Measurements from ENCODE around the gene SPDL1. TPM values are rescaled to one million over a fixed set of nuclear protein-coding genes. Genes with fewer than 3 reads are reported as not detected.

The SPDL1 gene
- total and polyA plus RNA-seq, 2 of the 4 experiments (the other 2 are of a cell fraction): 18.8 to 29.4 TPM

GRCh38 chr5:169595172-169595820 is 11.7 kb downstream of the SPDL1 start (continued):
- TF ChIP-seq ELK1 (IDR thresholded peaks at IDR 0.05; ENCODE audit: borderline replicate concordance, low read depth, low read length) (no peak), CEBPB (IDR thresholded peaks at IDR 0.05; ENCODE audit: low read depth, low read length) (no peak), NFE2L2 (IDR thresholded peaks at IDR 0.05; ENCODE audit: low read depth, low read length) (no peak)

- dilution Hi-C loops (cut with HindIII; ENCODE audit: low sequenced_read_pairs, unreplicated experiment): no loop called here
- CTCF ChIA-PET: no interaction called here
- Histone ChIP-seq H4K5ac (ENCODE audit: low read depth, low read length) (no peak overlapping the region), H3K14ac (replicated peaks; ENCODE audit: low read depth, low read length) (no peak overlapping the region), H2BK5ac (ENCODE audit: low read depth, low read length, poor library complexity, severe bottlenecking) (peak overlapping the region; percentile 41), H3K4me2 (ENCODE audit: low read depth, low read length) (no peak overlapping the region), H2BK15ac (ENCODE audit: low read depth, low read length) (no peak overlapping the region), H3K9me3 (ENCODE audit: control insufficient read depth, insufficient read depth, low read length) (no peaks in the 10 kb centered on the region), H2BK120ac (ENCODE audit: low read depth, low read length) (no peak overlapping the region), H4K20me1 (ENCODE audit: insufficient read depth, low read length) (no peaks in the 10 kb centered on the region), H3K23ac (ENCODE audit: low read depth, low read length) (no peak overlapping the region), H4K91ac (ENCODE audit: insufficient read depth, low read depth, low read length) (no peak overlapping the region), H3K4me3 (ENCODE audit: insufficient read depth, low read depth, low read length) (no peak overlapping the region), H2AK9ac (replicated peaks; ENCODE audit: low read depth, low read length, poor library complexity) (peak overlapping the region; percentile 55), H3K9ac (ENCODE audit: low read depth, low read length) (no peak overlapping the region), H4K8ac (ENCODE audit: low read depth in 2 of 2, low read length in 2 of 2) (peak overlapping the region in 1 of 2 experiments; percentile 27; a peak in 1 of 4 replicates), H2BK20ac (ENCODE audit: low read depth, low read length) (no peak overlapping the region), H2AFZ (replicated peaks; ENCODE audit: low read length, poor library complexity) (peak overlapping the region; percentile 55), H3K36me3 (ENCODE audit: control insufficient read depth, insufficient read depth, low read length) (peaks cover 10% of the 10 kb centered on the region), H3K27me3 (ENCODE audit: control insufficient read depth, insufficient read depth, low read length) (no peaks in the 10 kb centered on the region), H3K56ac (ENCODE audit: extremely low read depth, insufficient read depth, low read length) (no peak overlapping the region), H3K27ac (ENCODE audit: insufficient read depth, low read length) (no peak overlapping the region), H3K9me1 (ENCODE audit: insufficient read depth, low read length) (no peaks in the 10 kb centered on the region), H3K4ac (ENCODE audit: low read depth, low read length) (no peak overlapping the region), H3K79me1 (ENCODE audit: low read depth in 1 of 2, low read length in 2 of 2) (peaks cover 8 to 9% of the 10 kb centered on the region in 2 experiments), H3K18ac (ENCODE audit: low read depth, low read length) (no peak overlapping the region), H3K4me1 (ENCODE audit: control insufficient read depth, insufficient read depth, low read length) (peaks cover 5% of the 10 kb centered on the region), H2AK5ac (ENCODE audit: low read depth, low read length) (no peak overlapping the region)
- intact Hi-C loops (cut with micrococcal nuclease): no loop called here
- ATAC-seq (ENCODE audit: low read depth) (no peak), DNase-seq (peak; percentile 40)
- TF ChIP-seq SMC3 (IDR thresholded peaks at IDR 0.05; ENCODE audit: low read depth, low read length): no peak
- TF ChIP-seq CEBPB (IDR thresholded peaks at IDR 0.05; ENCODE audit: low read depth, low read length): no peak
- no peak for TF ChIP-seq FOS (IDR thresholded peaks at IDR 0.05; ENCODE audit: low read depth, low read length)
- TF ChIP-seq CHD1 (IDR thresholded peaks at IDR 0.05; ENCODE audit: low read depth, low read length): no peak
- no peak for TF ChIP-seq MAFK (IDR thresholded peaks at IDR 0.05; ENCODE audit: low read depth, low read length)
- TF ChIP-seq POLR2A (IDR thresholded peaks at IDR 0.05; ENCODE audit: low read depth, low read length): no peak
- in situ Hi-C loops (cut with MboI; ENCODE audit: low sequenced_read_pairs): no loop called here
- no TSS peak for BruUV-seq (replicated peaks)
- no CpG with 5 or more reads among the region's 4 CpGs for WGBS, 2 experiments (ENCODE audit: extremely low coverage in 2 of 2, insufficient read length in 1 of 2)
- POLR2A ChIA-PET (ENCODE audit: unreplicated experiment): no interaction called here
Observed at GRCh38 chr5:169599451-169599850, 15.9 kb downstream of the SPDL1 start.

All from IMR-90 (cell line).